Immature natural killer cell (primary cell): ENCODE data around the gene LMNTD2. TPM values are rescaled to one million over a fixed set of nuclear protein-coding genes. Genes with fewer than 3 reads are reported as not detected.
"Not testable (repeated sequence)": the region's sequence is repeated elsewhere in the genome, so short reads cannot be mapped to it uniquely, and the experiment has no call there.

Source experiments
- DNase-seq, 3 donors: peaks; one replicate each; pipeline ENCODE4 v3.0.0; 2022; ENCODE audit warnings: mixed read lengths in 1 of 3
- H3K27ac Mint-ChIP-seq, 6 donors: one replicate each; pipeline ENCODE4 v1.8.0; 2020; ENCODE audit warnings: mixed read lengths in 6 of 6, mild to moderate bottlenecking in 5 of 6, inconsistent platforms in 4 of 6, moderate library complexity in 3 of 6
- H3K27me3 Mint-ChIP-seq, 3 donors: one replicate each; pipeline ENCODE4 v1.8.0; 2020 to 2021; ENCODE audit warnings: low read depth in 3 of 3, mild to moderate bottlenecking in 3 of 3, mixed read lengths in 3 of 3, moderate library complexity in 3 of 3, inconsistent platforms in 1 of 3
- H3K36me3 Mint-ChIP-seq, 3 donors: one replicate each; pipeline ENCODE4 v1.8.0; 2020; ENCODE audit warnings: mixed read lengths in 3 of 3, inconsistent platforms in 2 of 3, mild to moderate bottlenecking in 2 of 3
- H3K4me1 Mint-ChIP-seq, 2 donors: one replicate each; pipeline ENCODE4 v1.8.0; 2020; ENCODE audit warnings: inconsistent platforms in 2 of 2, mild to moderate bottlenecking in 2 of 2, mixed read lengths in 2 of 2, moderate library complexity in 1 of 2
- H3K4me3 Mint-ChIP-seq, 5 donors: one replicate each; pipeline ENCODE4 v1.8.0; 2020; ENCODE audit warnings: mild to moderate bottlenecking in 5 of 5, mixed read lengths in 5 of 5, inconsistent platforms in 3 of 5, moderate library complexity in 3 of 5
- H3K9me3 Mint-ChIP-seq, 6 donors: one replicate each; pipeline ENCODE4 v1.8.0; 2020; ENCODE audit warnings: mild to moderate bottlenecking in 6 of 6, mixed read lengths in 6 of 6, inconsistent platforms in 4 of 6, moderate library complexity in 3 of 6
- polyA plus RNA-seq, 3 donors: library from polyadenylated mRNA; unstranded; fragments of 300-500 nt; fragmentation: Illumina TruSeq; gene quantifications; one replicate each; pipeline ENCODE4 v1.2.3, GENCODE V29; 2021

The LMNTD2 gene
- polyA plus RNA-seq, 3 donors from 2014 or later = 0.54 to 0.95 (median 0.66) TPM

- Mint-ChIP-seq H3K27me3 (peaks cover 2 to 14% (median 4%) of the 10 kb centered on the region in 3 donors), H3K27ac (peak overlapping the region in 3 of 6 donors; percentile 23 to 87 (median 53)), H3K4me1 (peaks cover 48 to 49% of the 10 kb centered on the region in 2 donors), H3K9me3 (no peaks in the 10 kb centered on the region), H3K4me3 (peak overlapping the region in 2 of 5 donors; percentile 11 to 31), H3K36me3 (peaks cover 0 to 8% (median 0%) of the 10 kb centered on the region in 3 donors)
- peak in 1 of 3 donors; percentile 30 for DNase-seq
These were observed 20.8 kb upstream of the LMNTD2 start for GRCh38 chr11:581342-581741.

GRCh38 chr11:579830-580601, 19.5 kb upstream of the LMNTD2 start:
- no peaks in the 10 kb centered on the region for H3K9me3 Mint-ChIP-seq
- DNase-seq = no peak
- peaks cover 6 to 20% (median 7%) of the 10 kb centered on the region in 3 donors for H3K27me3 Mint-ChIP-seq
- no peak overlapping the region for H3K27ac Mint-ChIP-seq
- peaks cover 48 to 52% of the 10 kb centered on the region in 2 donors for H3K4me1 Mint-ChIP-seq
- H3K36me3 Mint-ChIP-seq = peaks cover 0 to 8% (median 0%) of the 10 kb centered on the region in 3 donors
- H3K4me3 Mint-ChIP-seq = peak overlapping the region in 2 of 5 donors; percentile 48 to 57

- peaks cover 0 to 5% (median 0%) of the 10 kb centered on the region in 3 donors for H3K36me3 Mint-ChIP-seq
- no peak for DNase-seq
- no peaks in the 10 kb centered on the region for H3K9me3 Mint-ChIP-seq
- peaks cover 8 to 25% (median 11%) of the 10 kb centered on the region in 3 donors for H3K27me3 Mint-ChIP-seq
- peak overlapping the region; percentile 61 to 87 (median 83) for H3K4me3 Mint-ChIP-seq
- H3K4me1 Mint-ChIP-seq = peaks cover 51% of the 10 kb centered on the region in 2 donors
- peak overlapping the region in 1 of 6 donors; percentile 34 for H3K27ac Mint-ChIP-seq
These were observed 17.9 kb upstream of the LMNTD2 start for GRCh38 chr11:578276-579035.

GRCh38 chr11:577611-577894, 17.0 kb upstream of the LMNTD2 start:
- Mint-ChIP-seq H3K9me3 (no peaks in the 10 kb centered on the region), H3K4me1 (peaks cover 51% of the 10 kb centered on the region in 2 donors), H3K4me3 (peak overlapping the region; percentile 83 to 87 (median 86)), H3K27me3 (peaks cover 9 to 29% (median 11%) of the 10 kb centered on the region in 3 donors), H3K36me3 (peaks cover 0 to 5% (median 0%) of the 10 kb centered on the region in 3 donors), H3K27ac (peak overlapping the region; percentile 76 to 86 (median 79))
- DNase-seq = no peak

DNA sequence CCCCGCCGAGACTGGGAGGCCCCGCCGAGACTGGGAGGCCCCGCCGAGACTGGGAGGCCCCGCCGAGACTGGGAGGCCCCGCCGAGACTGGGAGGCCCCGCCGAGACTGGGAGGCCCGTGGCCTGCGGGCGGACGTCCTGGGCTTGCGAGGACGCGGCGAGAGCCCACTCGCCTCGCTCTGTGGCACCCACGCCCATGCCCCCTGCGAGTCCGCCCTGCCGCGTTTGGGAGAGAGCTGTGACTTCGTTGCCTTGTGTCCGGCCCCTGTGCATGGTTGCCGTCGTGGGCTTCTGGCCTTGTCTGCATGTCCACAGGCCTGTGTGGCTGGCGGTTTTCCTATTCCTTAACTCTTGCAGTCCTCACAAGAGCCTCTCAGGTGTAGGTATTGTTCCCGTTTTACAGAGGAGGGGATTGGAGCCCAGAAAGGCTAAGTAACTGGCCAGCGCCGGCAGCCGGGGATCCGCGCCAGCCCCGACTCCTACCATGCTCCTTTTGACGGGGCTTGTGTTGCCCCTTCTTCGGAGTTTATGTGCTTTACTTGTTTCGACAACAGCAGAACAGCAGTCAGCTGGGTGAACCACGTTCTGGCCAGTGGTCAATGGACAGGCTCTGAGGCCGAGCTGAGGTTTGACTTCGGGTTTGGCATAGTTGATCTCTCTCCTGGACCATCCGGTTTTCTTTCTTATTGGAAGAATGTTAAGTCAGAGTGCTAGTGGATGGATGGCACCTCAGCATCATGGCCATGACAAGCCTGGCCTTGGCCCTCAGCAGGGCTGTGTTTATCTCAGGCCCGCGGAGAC, 16.5 kb upstream of the LMNTD2 start:
- DNase-seq = peak in 1 of 3 donors; percentile 36
- Mint-ChIP-seq H3K27ac (peak overlapping the region; percentile 76 to 86 (median 79)), H3K9me3 (no peaks in the 10 kb centered on the region), H3K36me3 (peaks cover 0 to 5% (median 0%) of the 10 kb centered on the region in 3 donors), H3K4me3 (peak overlapping the region; percentile 83 to 87 (median 86)), H3K27me3 (peaks cover 11 to 29% (median 11%) of the 10 kb centered on the region in 3 donors), H3K4me1 (peaks cover 50 to 51% of the 10 kb centered on the region in 2 donors)

GRCh38 chr11:575996-576768, 15.6 kb upstream of the LMNTD2 start, which contains the start of gene PHRF1:
TSS of gene PHRF1 (plus strand) at chr11:576470. CDS start at chr11:581513, 5,043 bp downstream.
- DNase-seq = peak; percentile 95 to 98 (median 98)
- no peaks in the 10 kb centered on the region for H3K9me3 Mint-ChIP-seq
- peak within 1 kb of the TSS; percentile 94 to 99 (median 96) for H3K27ac Mint-ChIP-seq
- H3K36me3 Mint-ChIP-seq = peaks cover 0 to 2% (median 0%) of the 10 kb centered on the region in 3 donors
- H3K4me1 Mint-ChIP-seq = peaks cover 42 to 43% of the 10 kb centered on the region in 2 donors
- peaks cover 11 to 28% (median 11%) of the 10 kb centered on the region in 3 donors for H3K27me3 Mint-ChIP-seq
- H3K4me3 Mint-ChIP-seq = peak within 1 kb of the TSS; percentile 91 to 99 (median 93)

GRCh38 chr11:575313-575995, 14.9 kb upstream of the LMNTD2 start:
- peak overlapping the region; percentile 78 to 90 (median 85) for H3K4me3 Mint-ChIP-seq
- H3K36me3 Mint-ChIP-seq = no peaks in the 10 kb centered on the region
- peaks cover 11 to 26% (median 11%) of the 10 kb centered on the region in 3 donors for H3K27me3 Mint-ChIP-seq
- no peak for DNase-seq
- peak overlapping the region in 5 of 6 donors; percentile 55 to 96 (median 89) for H3K27ac Mint-ChIP-seq
- no peaks in the 10 kb centered on the region for H3K9me3 Mint-ChIP-seq
- H3K4me1 Mint-ChIP-seq = peaks cover 37 to 39% of the 10 kb centered on the region in 2 donors

DNA sequence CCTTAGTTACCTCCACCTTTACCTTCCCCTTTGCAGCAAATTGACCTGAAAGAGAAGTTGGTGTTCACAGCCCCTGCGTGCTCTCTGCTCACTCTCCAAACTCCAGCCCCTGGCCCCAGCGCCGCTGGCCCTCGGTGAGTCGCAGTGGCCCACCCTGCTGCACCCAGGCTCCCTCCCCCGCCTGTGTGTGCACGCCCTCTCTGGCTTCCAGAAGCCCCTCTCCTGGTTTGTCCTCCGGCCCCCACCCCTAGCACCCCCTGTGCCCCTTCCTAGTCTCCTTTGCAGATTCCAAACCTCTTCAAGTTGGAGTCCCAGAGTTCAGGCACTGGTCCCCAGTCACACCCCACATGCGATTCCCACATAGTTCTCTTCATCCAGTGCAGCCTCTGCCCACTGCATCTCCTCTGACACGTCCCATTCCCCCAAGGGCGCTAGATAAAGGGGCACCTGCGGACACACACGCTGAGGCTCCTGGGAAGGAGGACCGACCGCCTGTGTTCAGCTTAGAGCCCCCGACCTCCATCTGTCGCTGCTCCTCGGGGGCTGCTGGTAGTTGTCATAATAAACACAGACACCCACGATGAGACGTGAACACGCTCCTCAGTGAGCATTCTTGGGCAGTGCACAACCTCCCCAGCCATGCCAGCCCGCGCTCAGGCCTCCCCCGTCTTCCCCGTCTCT, 14.2 kb upstream of the LMNTD2 start:
- H3K27ac Mint-ChIP-seq = peak overlapping the region in 4 of 6 donors; percentile 55 to 90 (median 86)
- DNase-seq = no peak
- H3K9me3 Mint-ChIP-seq = no peaks in the 10 kb centered on the region
- H3K4me3 Mint-ChIP-seq = peak overlapping the region; percentile 78 to 90 (median 85)
- H3K4me1 Mint-ChIP-seq = peaks cover 31 to 34% of the 10 kb centered on the region in 2 donors
- no peaks in the 10 kb centered on the region for H3K36me3 Mint-ChIP-seq
- H3K27me3 Mint-ChIP-seq = peaks cover 11 to 26% (median 11%) of the 10 kb centered on the region in 3 donors

DNA sequence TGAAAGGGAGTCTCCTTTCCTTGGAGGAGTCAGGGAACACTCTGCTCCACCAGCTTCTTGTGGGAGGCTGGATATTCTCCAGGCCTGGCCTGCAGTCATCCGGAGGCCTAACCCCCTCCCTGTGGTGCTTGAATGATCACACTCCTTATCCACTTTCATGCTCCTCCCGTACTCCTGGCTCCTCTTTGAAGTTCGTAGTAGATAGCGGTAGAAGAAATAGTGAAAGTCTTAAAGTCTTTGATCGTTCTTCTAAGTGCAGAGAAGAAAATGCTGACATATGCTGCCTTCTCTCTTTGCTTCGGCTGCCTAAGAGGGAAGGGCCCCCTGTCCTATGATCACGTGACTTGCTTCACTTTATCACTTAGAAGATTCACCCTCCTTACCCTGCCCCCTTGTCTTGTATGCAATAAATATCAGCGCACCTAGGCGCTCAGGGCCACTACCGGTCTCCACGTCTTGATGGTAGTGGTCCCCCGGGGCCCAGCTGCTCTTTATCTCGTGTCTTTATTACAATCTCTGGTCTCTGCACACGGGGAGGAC, 13.6 kb upstream of the LMNTD2 start:
- not testable (repeated sequence) for H3K9me3 Mint-ChIP-seq, H3K27ac Mint-ChIP-seq, DNase-seq, H3K36me3 Mint-ChIP-seq
- Mint-ChIP-seq H3K4me3 (peak overlapping the region in 3 of 5 donors; percentile 34 to 90 (median 78)), H3K27me3 (peaks cover 11 to 26% (median 11%) of the 10 kb centered on the region in 3 donors), H3K4me1 (peaks cover 24 to 28% of the 10 kb centered on the region in 2 donors)

GRCh38 chr11:573146-573759, 12.7 kb upstream of the LMNTD2 start:
- no peak for DNase-seq
- Mint-ChIP-seq H3K27me3 (peaks cover 11 to 22% (median 11%) of the 10 kb centered on the region in 3 donors), H3K36me3 (no peaks in the 10 kb centered on the region), H3K4me3 (no peak overlapping the region), H3K9me3 (no peaks in the 10 kb centered on the region), H3K27ac (no peak overlapping the region), H3K4me1 (peaks cover 19 to 20% of the 10 kb centered on the region in 2 donors)

DNA sequence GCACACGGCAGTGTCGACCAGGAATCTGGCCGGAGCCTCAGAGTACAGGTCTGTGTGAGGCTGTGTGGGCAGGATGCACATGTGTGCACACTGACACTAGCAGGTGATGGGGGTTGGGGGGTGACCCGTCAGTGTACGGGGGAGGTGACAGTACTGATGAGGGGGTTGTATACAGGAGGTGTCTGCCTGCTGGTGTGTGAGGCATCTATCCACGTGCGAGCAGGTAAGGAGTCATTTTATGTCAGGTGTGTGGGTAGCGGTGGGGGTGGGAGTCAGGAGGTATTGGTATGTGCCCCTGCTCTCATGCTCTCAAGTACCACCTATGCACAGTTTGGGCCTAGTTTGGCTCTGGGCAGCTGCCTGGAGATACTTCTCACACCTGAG, 11.3 kb upstream of the LMNTD2 start:
- Mint-ChIP-seq H3K4me3 (no peak overlapping the region), H3K27ac (no peak overlapping the region), H3K36me3 (no peaks in the 10 kb centered on the region), H3K27me3 (peaks cover 9 to 15% (median 11%) of the 10 kb centered on the region in 3 donors), H3K4me1 (peaks cover 6 to 9% of the 10 kb centered on the region in 2 donors), H3K9me3 (no peaks in the 10 kb centered on the region)
- DNase-seq = no peak
